ENCODE data around the gene RNF157. TPM values are rescaled to one million over a fixed set of nuclear protein-coding genes. Genes with fewer than 3 reads are reported as not detected.

RNF157 gene
- polyA plus RNA-seq, 1 experiment = 1.6 TPM

DNA sequence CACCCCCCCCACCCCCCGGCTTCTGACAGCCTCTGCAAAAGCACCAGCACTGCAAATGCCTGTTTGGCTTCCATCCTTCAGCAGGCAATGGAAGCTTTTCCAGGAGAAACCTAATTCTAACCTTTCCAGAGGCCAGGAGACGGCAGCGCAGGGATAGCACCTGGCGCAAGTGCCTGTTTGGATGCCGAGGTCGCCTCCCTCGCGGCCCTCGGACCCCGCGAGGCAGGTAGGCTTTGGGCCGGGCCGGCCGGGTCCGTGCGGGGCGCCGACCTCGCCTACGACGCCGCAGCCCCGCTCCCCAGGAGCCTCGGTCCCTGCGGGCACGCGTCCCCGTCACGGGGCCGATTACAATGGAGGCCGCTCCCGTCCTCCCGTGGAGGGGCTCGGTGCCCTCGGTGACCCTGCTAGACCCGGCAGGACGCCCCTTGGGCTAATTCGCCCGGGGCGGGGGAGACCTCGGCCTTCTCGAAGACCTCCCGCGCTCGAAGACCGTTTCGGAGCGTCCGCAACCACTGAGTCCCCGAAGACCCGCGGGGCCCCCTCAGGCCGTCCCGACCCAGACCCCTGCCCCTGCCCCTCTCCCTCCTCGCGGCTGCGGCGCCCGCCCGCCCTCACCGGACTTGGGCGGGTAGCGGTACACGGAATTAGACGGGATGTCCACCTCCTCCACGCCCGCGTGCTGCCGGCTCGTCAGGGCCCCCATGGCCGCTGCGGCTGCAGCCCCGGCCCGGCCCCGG is 587 bp downstream of the RNF157 start:
- TF ChIP-seq, protein P1, sequence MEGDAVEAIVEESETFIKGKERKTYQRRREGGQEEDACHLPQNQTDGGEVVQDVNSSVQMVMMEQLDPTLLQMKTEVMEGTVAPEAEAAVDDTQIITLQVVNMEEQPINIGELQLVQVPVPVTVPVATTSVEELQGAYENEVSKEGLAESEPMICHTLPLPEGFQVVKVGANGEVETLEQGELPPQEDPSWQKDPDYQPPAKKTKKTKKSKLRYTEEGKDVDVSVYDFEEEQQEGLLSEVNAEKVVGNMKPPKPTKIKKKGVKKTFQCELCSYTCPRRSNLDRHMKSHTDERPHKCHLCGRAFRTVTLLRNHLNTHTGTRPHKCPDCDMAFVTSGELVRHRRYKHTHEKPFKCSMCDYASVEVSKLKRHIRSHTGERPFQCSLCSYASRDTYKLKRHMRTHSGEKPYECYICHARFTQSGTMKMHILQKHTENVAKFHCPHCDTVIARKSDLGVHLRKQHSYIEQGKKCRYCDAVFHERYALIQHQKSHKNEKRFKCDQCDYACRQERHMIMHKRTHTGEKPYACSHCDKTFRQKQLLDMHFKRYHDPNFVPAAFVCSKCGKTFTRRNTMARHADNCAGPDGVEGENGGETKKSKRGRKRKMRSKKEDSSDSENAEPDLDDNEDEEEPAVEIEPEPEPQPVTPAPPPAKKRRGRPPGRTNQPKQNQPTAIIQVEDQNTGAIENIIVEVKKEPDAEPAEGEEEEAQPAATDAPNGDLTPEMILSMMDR (IDR thresholded peaks at IDR 0.05; ENCODE audit: low read depth, low read length) = no peak
- H3K9me3 ChIP-seq (ENCODE audit: control insufficient read depth, insufficient read depth, low read length) = no peaks in the 10 kb centered on the region
- H3K4me3 ChIP-seq (ENCODE audit: low read depth, low read length) = peak overlapping the region; percentile 38; the same call in 1 of the 2 replicates
- ChIA-PET POLR2A (interaction anchor here (0.5 kb wide), 1 partner anchor 227 kb away, joined by 3 read pairs; no protein-coding TSS in a partner anchor), CTCF (no interaction called here)
- H3K27me3 ChIP-seq (ENCODE audit: control insufficient read depth, insufficient read depth, low read length) = peaks cover 48% of the 10 kb centered on the region
- DNase-seq (ENCODE audit: low read depth, low spot score) = no peak
- no peak overlapping the region for H3K27ac ChIP-seq (ENCODE audit: low read depth, low read length)

DNA sequence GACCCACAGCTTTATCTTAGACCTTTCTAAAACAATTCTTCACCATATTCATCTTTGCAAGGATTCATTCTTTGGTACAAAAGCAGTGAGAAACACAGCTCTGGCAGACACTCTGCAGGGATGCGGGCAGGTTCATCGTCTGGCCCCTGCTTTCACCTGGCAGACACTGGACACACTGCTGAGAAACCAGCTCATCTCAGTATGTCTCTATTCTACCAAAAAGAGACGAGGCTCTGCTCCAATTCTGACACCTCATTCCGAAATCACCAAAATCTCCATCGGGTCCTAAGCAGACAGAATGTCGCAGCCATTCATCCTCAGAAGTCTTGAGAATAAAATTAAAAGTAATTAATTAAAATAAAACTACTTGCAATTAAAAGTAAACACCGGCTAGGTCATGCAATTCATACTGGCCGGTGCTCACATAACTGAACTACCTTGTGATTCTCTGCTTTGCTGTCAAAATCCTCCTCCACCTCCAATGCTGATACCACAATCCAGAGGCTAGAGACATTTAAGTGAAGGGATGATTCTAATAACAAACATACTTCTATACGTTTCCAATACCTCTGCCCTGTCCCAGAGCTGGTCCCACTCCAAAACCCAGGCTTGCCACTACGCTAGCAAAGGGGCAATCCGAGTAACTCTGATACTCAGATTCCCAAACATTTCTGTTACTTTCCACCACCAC is 1.3 kb downstream of the RNF157 start:
- TF ChIP-seq, protein P1 (IDR thresholded peaks at IDR 0.05; ENCODE audit: low read depth, low read length) = no peak
- ChIA-PET POLR2A (interaction anchor here (1.3 kb wide), 1 partner anchor 26 kb away, joined by 3 read pairs; the partner anchor contains the start of gene UBALD2), CTCF (interaction anchor here (1.2 kb wide), 1 partner anchor 57 kb away, joined by 7 read pairs; no protein-coding TSS in a partner anchor)
- no peak overlapping the region for H3K27ac ChIP-seq (ENCODE audit: low read depth, low read length)
- H3K27me3 ChIP-seq (ENCODE audit: control insufficient read depth, insufficient read depth, low read length) = peaks cover 46% of the 10 kb centered on the region
- no peak for DNase-seq (ENCODE audit: low read depth, low spot score)
- no peaks in the 10 kb centered on the region for H3K9me3 ChIP-seq (ENCODE audit: control insufficient read depth, insufficient read depth, low read length)
- H3K4me3 ChIP-seq (ENCODE audit: low read depth, low read length) = no peak overlapping the region

DNA sequence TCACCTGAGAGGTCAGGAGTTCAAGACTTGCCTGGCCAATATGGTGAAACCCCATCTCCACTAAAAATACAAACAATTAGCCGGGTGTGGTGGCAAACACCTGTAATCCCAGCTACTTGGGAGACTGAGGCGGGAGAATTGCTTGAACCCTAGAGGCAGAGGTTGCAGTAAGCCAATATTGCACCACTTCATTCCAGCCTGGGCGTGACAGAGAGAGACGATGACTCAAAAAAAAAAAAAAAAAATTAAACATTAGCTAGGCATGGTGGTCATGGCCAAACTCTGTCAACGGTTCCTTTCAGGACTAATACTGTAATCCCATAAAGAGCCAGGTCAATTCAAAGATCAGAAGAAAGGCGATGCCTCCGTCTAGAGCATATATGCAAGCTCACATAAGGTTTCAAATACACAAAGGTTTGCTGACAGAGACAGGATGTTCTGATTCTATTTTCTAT is 2.4 kb downstream of the RNF157 start:
- ChIA-PET POLR2A (interaction anchor here (1.3 kb wide), 1 partner anchor 27 kb away, joined by 3 read pairs; the partner anchor contains the start of gene UBALD2), CTCF (interaction anchor here (1.2 to 1.4 kb wide), 2 partner anchors 42 to 56 kb away, joined by 4 to 7 read pairs; no protein-coding TSS in a partner anchor)
- H3K4me3 ChIP-seq (ENCODE audit: low read depth, low read length) = no peak overlapping the region
- DNase-seq (ENCODE audit: low read depth, low spot score) = no peak
- no peak overlapping the region for H3K27ac ChIP-seq (ENCODE audit: low read depth, low read length)
- no peaks in the 10 kb centered on the region for H3K9me3 ChIP-seq (ENCODE audit: control insufficient read depth, insufficient read depth, low read length)
- TF ChIP-seq, protein P1 (IDR thresholded peaks at IDR 0.05; ENCODE audit: low read depth, low read length) = no peak
- peaks cover 35% of the 10 kb centered on the region for H3K27me3 ChIP-seq (ENCODE audit: control insufficient read depth, insufficient read depth, low read length)

DNA sequence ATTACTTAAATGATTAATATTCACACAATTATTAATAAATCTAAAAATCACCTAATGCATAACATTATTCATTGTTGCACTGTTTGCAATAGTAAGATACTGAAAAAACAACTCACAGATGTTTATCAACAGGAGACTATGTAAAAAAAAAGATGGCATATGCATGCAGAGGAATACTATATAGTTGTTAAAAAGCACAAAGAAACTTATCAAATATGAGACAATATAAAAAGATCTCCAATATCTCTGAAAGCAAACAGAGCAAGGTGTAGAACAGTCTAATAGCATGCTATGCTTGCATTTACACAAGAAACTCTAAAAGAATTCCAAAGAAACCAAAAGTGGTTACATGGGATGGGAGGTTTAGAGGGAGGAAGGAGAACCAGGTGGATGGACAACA is 3.7 kb downstream of the RNF157 start:
- Histone ChIP-seq H3K9me3 (ENCODE audit: control insufficient read depth, insufficient read depth, low read length) (no peaks in the 10 kb centered on the region; the same call in 1 of the 2 replicates), H3K27me3 (ENCODE audit: control insufficient read depth, insufficient read depth, low read length) (peaks cover 23% of the 10 kb centered on the region), H3K27ac (ENCODE audit: low read depth, low read length) (no peak overlapping the region), H3K4me3 (ENCODE audit: low read depth, low read length) (no peak overlapping the region)
- POLR2A ChIA-PET = no interaction called here
- CTCF ChIA-PET = no interaction called here
- TF ChIP-seq, protein P1 (IDR thresholded peaks at IDR 0.05; ENCODE audit: low read depth, low read length) = no peak
- DNase-seq (ENCODE audit: low read depth, low spot score) = no peak

DNA sequence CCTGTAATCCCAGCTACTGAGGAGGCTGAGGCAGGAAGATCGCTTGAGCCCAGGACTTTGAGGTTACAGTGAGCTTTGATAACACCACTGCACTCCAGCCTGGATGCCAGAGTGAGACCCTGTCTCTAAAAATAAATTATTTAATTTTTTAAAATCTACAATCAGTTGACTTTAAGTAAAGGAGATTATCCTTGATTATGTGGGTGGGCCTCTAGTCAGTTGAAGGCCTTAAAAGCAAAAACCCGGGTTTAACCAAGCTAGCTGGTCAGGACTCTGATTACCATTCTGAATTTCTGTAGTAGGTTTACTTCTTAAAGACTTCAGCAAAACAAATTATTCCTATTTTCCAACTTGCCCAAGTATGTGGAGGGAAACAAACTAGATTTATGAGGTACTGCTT is 4.4 kb downstream of the RNF157 start:
- no peak overlapping the region for H3K4me3 ChIP-seq (ENCODE audit: low read depth, low read length)
- CTCF ChIA-PET = no interaction called here
- POLR2A ChIA-PET = no interaction called here
- no peaks in the 10 kb centered on the region; the same call in 1 of the 2 replicates for H3K9me3 ChIP-seq (ENCODE audit: control insufficient read depth, insufficient read depth, low read length)
- H3K27ac ChIP-seq (ENCODE audit: low read depth, low read length) = no peak overlapping the region
- TF ChIP-seq, protein P1 (IDR thresholded peaks at IDR 0.05; ENCODE audit: low read depth, low read length) = no peak
- no peak for DNase-seq (ENCODE audit: low read depth, low spot score)
- H3K27me3 ChIP-seq (ENCODE audit: control insufficient read depth, insufficient read depth, low read length) = peaks cover 16% of the 10 kb centered on the region
